GM12891 (cell line): ENCODE measurements around the gene PRKCE.

Experiments used
- POLR2A ChIP-seq: IDR thresholded peaks from 2 replicates; pipeline ENCODE4 v1.6.1; 2011; ENCODE audit warnings: low read depth, low read length, control low read depth
- SPI1 ChIP-seq: IDR thresholded peaks from 2 replicates; pipeline ENCODE4 v1.6.1; 2011; ENCODE audit warnings: low read depth, low read length, control low read depth

DNA sequence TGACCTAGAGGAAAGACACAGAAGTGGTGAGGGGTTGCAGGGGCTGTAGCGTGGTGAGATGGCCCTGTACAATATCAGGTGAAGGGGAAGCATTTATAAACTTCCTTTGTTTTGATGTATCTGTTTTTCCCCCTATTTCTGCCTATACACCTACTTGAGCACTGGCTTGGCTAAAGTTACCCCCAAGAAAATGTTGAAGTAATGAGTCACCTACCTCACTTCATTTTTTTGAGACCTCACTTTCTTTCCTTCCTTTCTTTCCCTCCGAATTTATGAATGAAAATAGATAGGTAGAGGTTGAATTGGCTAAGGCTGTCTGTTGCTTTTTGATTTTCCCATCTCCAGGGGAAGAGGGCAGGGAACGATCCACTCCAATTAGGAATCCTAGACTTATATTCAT lies 414.6 kb downstream of the PRKCE start:
- TF ChIP-seq SPI1 (no peak), POLR2A (no peak)
